Measurements from ENCODE around the gene POLR3F. TPM values are rescaled to one million over a fixed set of nuclear protein-coding genes. Genes with fewer than 3 reads are reported as not detected.
A peak's percentile ranks its signal among the peaks of the same experiment; 100 is the strongest.

Gene POLR3F
- polyA plus RNA-seq (2011; rRNA removed) (7.2 and 10.6 TPM in 2 replicates), polyA minus RNA-seq (2011; rRNA and poly(A)+ RNA removed) (5.2 and 5.3 TPM in 2 replicates)

- ChIA-PET POLR2A (interaction anchor here (0.5 to 2.1 kb wide), 6 partner anchors 11 to 336 kb away, joined by 3 to 18 read pairs (median 6); partner anchors contain the start of genes RBBP9 and SEC23B), CTCF (interaction anchor here (0.7 to 1.4 kb wide), 3 partner anchors 31 to 963 kb away, joined by 3 to 8 read pairs (median 5); partner anchors contain the start of gene RBBP9)
- H3K27ac ChIP-seq (ENCODE audit: low read depth, low read length), result peak within 1 kb of the TSS; percentile 94
- H3K9me3 ChIP-seq (ENCODE audit: control insufficient read depth, insufficient read depth, low read length), result no peaks in the 10 kb centered on the region; the same call in 1 of the 2 replicates
- TF ChIP-seq CTCF (IDR thresholded peaks at IDR 0.05; ENCODE audit: low read depth, low read length), result no peak
- H3K4me3 ChIP-seq (ENCODE audit: low read depth, low read length), result peak within 1 kb of the TSS; percentile 88
- no peaks in the 10 kb centered on the region for H3K27me3 ChIP-seq (ENCODE audit: control insufficient read depth, insufficient read depth, low read length)
- DNase-seq (ENCODE audit: low read depth, low spot score), result peak; percentile 90
Observed at GRCh38 chr20:18466894-18467730, at the start of gene POLR3F, which contains the start of gene DZANK1. Gene POLR3F, plus strand, starts transcription at chr20:18467390. Its CDS starts 117 bp downstream, at chr20:18467507. Gene DZANK1, minus strand, starts transcription at chr20:18467030. Its CDS starts 1,672 bp downstream, at chr20:18465358.

- ChIA-PET CTCF (no interaction called here), POLR2A (no interaction called here)
- no peak for TF ChIP-seq CTCF (IDR thresholded peaks at IDR 0.05; ENCODE audit: low read depth, low read length)
Observed at GRCh38 chr20:18421608-18422007, 45.6 kb upstream of the POLR3F start.

DNA sequence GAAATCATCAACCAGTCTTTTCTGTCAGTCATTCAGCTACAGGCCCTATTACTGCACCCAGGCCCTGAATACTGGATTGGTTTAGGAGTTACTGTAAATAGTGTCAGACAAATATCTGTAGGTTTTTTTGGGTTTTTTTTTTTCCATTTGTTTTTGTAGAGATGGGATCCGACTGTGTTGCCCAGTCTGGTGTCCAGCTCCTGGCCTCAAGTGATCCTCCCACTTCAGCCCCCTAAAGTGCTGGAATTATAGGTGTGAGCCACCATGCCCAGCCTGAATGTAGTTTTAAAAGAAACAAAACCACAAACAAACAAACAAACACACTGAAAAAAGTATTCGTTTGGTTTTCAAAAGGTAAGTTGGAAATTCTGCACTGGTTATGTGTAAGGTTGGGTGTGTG, 40.0 kb upstream of the POLR3F start:
- CTCF ChIA-PET, result no interaction called here
- no peak for TF ChIP-seq CTCF (IDR thresholded peaks at IDR 0.05; ENCODE audit: low read depth, low read length)
- Histone ChIP-seq H3K9me3 (ENCODE audit: control insufficient read depth, insufficient read depth, low read length) (no peaks in the 10 kb centered on the region), H3K27me3 (ENCODE audit: control insufficient read depth, insufficient read depth, low read length) (no peaks in the 10 kb centered on the region), H3K4me3 (ENCODE audit: low read depth, low read length) (no peak overlapping the region), H3K27ac (ENCODE audit: low read depth, low read length) (no peak overlapping the region)
- POLR2A ChIA-PET, result no interaction called here
- no peak for DNase-seq (ENCODE audit: low read depth, low spot score)

More at GRCh38 chr20:18421608-18422007, 45.6 kb upstream of the POLR3F start:
- Histone ChIP-seq H3K9me3 (ENCODE audit: control insufficient read depth, insufficient read depth, low read length) (no peaks in the 10 kb centered on the region), H3K27me3 (ENCODE audit: control insufficient read depth, insufficient read depth, low read length) (no peaks in the 10 kb centered on the region), H3K27ac (ENCODE audit: low read depth, low read length) (no peak overlapping the region), H3K4me3 (ENCODE audit: low read depth, low read length) (no peak overlapping the region)
- DNase-seq (ENCODE audit: low read depth, low spot score), result no peak

GRCh38 chr20:18428490-18429173, 38.6 kb upstream of the POLR3F start:
- no peaks in the 10 kb centered on the region for H3K9me3 ChIP-seq (ENCODE audit: control insufficient read depth, insufficient read depth, low read length)
- no peak for DNase-seq (ENCODE audit: low read depth, low spot score)
- H3K27ac ChIP-seq (ENCODE audit: low read depth, low read length), result no peak overlapping the region
- no peak overlapping the region for H3K4me3 ChIP-seq (ENCODE audit: low read depth, low read length)
- ChIA-PET POLR2A (no interaction called here), CTCF (no interaction called here)
- H3K27me3 ChIP-seq (ENCODE audit: control insufficient read depth, insufficient read depth, low read length), result no peaks in the 10 kb centered on the region
- no peak for TF ChIP-seq CTCF (IDR thresholded peaks at IDR 0.05; ENCODE audit: low read depth, low read length)

All from AG04450 (cell line).